GM21367 (cell line): ENCODE data around the gene ARHGAP6.
A peak's percentile ranks its signal among the peaks of the same experiment; 100 is the strongest.
"Not testable (repeated sequence)": the region's sequence is repeated elsewhere in the genome, so short reads cannot be mapped to it uniquely, and the experiment has no call there.

ENCODE experiments used
- ATAC-seq: cut with Tn5 transposase; IDR thresholded peaks from one replicate; pipeline ENCODE4 v1.9.1; 2021; ENCODE audit not compliant: unreplicated experiment

The ARHGAP6 gene

GRCh38 chrX:11363069-11363594, 302.6 kb downstream of the ARHGAP6 start:
- peak; percentile 97 for ATAC-seq

GRCh38 chrX:11361666-11362065, 304.1 kb downstream of the ARHGAP6 start:
- ATAC-seq, result not testable (repeated sequence)

- not testable (repeated sequence) for ATAC-seq
These were observed 309.8 kb downstream of the ARHGAP6 start for GRCh38 chrX:11355944-11356343.

- no peak for ATAC-seq
These were observed 310.3 kb downstream of the ARHGAP6 start for GRCh38 chrX:11355259-11355909.

- ATAC-seq, result no peak
These were observed 313.4 kb downstream of the ARHGAP6 start for GRCh38 chrX:11352296-11352741.

- ATAC-seq, result peak; percentile 27
These were observed 314.1 kb downstream of the ARHGAP6 start for GRCh38 chrX:11351375-11352295.

GRCh38 chrX:11349661-11350337, 315.9 kb downstream of the ARHGAP6 start:
- ATAC-seq, result no peak

GRCh38 chrX:11349020-11349419, 316.7 kb downstream of the ARHGAP6 start:
- ATAC-seq, result no peak

GRCh38 chrX:11347300-11347699, 318.4 kb downstream of the ARHGAP6 start:
- ATAC-seq, result no peak

DNA sequence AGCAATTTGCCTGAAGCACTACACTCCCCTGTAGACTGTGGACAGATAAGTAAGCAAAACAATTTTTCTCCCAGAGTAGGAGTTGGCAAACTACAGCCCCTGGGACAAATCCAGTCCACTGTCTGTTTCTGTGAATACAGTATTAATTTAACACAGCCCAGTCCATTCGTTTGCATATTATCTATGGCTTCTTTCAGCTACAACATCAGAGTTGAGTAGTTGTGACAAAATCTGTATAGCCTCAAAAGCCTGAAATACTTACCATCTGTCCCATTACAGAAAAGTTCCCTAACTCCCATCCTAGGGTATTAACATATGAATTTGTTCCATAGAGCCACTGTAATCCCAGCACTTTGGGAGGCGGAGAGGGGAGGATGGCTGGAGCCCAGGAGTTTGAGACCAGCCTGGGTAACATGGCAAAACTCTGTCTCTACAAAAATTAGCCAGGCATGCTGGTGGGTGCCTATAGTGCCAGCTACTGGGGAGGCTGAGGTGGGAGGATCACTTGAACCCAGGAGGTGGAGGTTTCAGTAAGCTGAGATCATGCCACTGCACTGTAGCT, 319.5 kb downstream of the ARHGAP6 start:
- no peak for ATAC-seq

GRCh38 chrX:11342673-11343072, 323.0 kb downstream of the ARHGAP6 start:
- no peak for ATAC-seq

GRCh38 chrX:11341274-11342201, 324.2 kb downstream of the ARHGAP6 start:
- peak; percentile 82 for ATAC-seq

DNA sequence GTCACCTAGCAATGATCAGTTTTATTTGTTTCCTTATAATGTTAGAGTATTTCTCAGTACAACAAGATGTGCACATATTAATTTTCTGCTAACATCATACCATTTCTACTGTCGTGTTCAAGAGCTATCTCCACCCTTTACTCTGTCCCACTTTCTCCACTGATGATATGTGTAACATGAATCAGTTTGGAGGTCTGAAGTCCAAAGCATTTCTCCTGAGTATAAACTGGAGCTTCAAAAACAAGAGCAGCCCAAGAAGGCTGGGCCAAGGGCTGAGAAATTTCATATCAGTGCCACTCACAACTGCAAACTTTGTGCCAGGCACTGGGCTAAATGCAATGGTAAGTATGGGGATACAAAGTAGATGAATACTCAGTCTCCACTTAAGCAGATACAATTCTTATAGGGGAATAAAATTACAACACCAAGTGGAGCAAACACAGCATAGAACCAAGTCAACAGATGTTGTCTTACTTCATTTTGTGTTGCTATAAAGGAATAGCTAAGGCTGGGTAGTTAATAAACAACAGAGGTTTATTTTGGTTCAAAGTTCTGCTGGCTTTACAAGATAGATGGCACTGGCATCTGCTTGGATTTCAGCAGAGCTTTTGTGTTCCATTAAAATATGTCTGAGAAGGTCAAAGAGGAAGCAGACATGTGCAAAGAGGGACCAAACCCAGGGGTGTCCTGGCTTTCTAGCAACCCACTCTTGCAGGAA, 328.3 kb downstream of the ARHGAP6 start:
- ATAC-seq, result no peak

DNA sequence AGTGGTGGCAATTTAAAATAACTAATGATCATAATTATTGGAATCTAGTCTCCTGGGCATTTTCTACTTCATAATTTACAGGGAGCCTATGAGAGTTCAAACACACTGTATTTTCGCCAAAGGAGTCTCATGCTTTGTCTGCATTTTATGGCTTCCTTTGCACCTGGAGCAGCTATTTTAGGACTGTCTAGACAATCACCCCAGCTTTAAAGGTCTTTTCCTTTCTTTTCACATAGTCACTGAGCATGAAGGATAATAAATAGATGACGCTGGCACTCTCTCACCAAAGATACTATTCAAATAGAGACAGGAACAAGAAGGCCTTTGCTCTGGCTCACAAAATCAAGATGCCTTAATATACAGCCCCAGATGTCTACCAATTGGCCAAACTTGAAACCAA, 329.5 kb downstream of the ARHGAP6 start:
- ATAC-seq, result no peak

GRCh38 chrX:11334165-11334564, 331.6 kb downstream of the ARHGAP6 start:
- ATAC-seq, result no peak

GRCh38 chrX:11331788-11332187, 333.9 kb downstream of the ARHGAP6 start:
- no peak for ATAC-seq

DNA sequence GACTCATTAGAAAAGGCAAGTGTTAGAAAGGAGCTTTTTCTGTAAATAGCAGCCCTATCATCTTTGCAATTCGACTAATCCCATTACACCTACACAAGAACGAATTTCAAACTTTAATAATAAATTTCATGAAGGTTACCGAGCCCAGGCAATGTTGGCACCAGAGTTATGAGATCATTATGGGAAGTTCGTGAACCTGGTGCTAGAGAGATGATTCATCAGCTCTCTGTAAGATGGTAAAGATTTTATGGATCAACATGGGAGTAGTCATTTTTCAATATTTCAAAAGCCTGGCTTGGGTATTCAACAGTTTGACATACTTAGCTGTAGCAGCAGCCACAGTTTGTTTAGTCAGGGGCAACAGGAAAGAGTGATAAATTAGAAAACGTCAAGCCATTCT, 336.7 kb downstream of the ARHGAP6 start:
- ATAC-seq, result no peak

GRCh38 chrX:11328134-11328533, 337.6 kb downstream of the ARHGAP6 start:
- ATAC-seq, result no peak

- no peak for ATAC-seq
These were observed 343.7 kb downstream of the ARHGAP6 start for GRCh38 chrX:11321986-11322385.
